Measurements from ENCODE around the gene EIF5. TPM values are rescaled to one million over a fixed set of nuclear protein-coding genes. Genes with fewer than 3 reads are reported as not detected.

EIF5 gene
- total and polyA plus RNA-seq, 2 experiments from 2014 or later, result 194 to 634 TPM

- Histone ChIP-seq H3K79me2 (replicated peaks; ENCODE audit: insufficient read depth) (peaks cover 12% of the 10 kb centered on the region), H3K4me1 (ENCODE audit: insufficient read depth) (peaks cover 16% of the 10 kb centered on the region), H3K27me3 (ENCODE audit: insufficient read depth) (no peaks in the 10 kb centered on the region), H3F3A (replicated peaks; ENCODE audit: low read depth) (peaks cover 3% of the 10 kb centered on the region), H3K4me2 (0 out of 2 replicates have a peak overlapping the region, but pooled peaks have one; percentile 58), H3K36me3 (ENCODE audit: insufficient read depth) (peaks cover 1% of the 10 kb centered on the region), H3K27ac (ENCODE audit: low read depth) (no peak overlapping the region), H3K4me3 (no peak overlapping the region), H2AFZ (no peak overlapping the region), H4K20me1 (replicated peaks; ENCODE audit: insufficient read depth) (peaks cover 6% of the 10 kb centered on the region), H3K9me2 (ENCODE audit: insufficient read depth) (no peaks in the 10 kb centered on the region)
- Mint-ChIP-seq H3K27ac (no peak overlapping the region), H3K36me3 (ENCODE audit: low read depth) (peaks cover 10% of the 10 kb centered on the region), H3K4me3 (no peak overlapping the region; the same call in 2 of the 3 replicates), H3K27me3 (ENCODE audit: insufficient read depth, low read depth, poor library complexity) (peaks cover 18% of the 10 kb centered on the region), H3K4me1 (peaks cover 30% of the 10 kb centered on the region), H3K9me3 (peaks cover 4% of the 10 kb centered on the region)
- no peak for ATAC-seq
- TF ChIP-seq EZH2 (IDR thresholded peaks at IDR 0.05; ENCODE audit: low read depth, unreplicated experiment) (no peak), EZH2phosphoT487 (IDR thresholded peaks at IDR 0.05; ENCODE audit: unreplicated experiment) (no peak)
- DNase-seq (ENCODE audit: low spot score), result no peak
Measured at GRCh38 chr14:103330536-103330935, 3.5 kb upstream of the EIF5 start.

- H4K20me1 ChIP-seq (replicated peaks; ENCODE audit: insufficient read depth), result peaks cover 23% of the 10 kb centered on the region
- H3F3A ChIP-seq (replicated peaks; ENCODE audit: low read depth), result peaks cover 21% of the 10 kb centered on the region
- Mint-ChIP-seq H3K4me1 (peaks cover 37% of the 10 kb centered on the region), H3K36me3 (ENCODE audit: low read depth) (peaks cover 28% of the 10 kb centered on the region), H3K9me3 (peaks cover 7% of the 10 kb centered on the region), H3K27me3 (ENCODE audit: insufficient read depth, low read depth, poor library complexity) (peaks cover 20% of the 10 kb centered on the region), H3K4me3 (peak overlapping the region; percentile 95), H3K27ac (peak overlapping the region; percentile 66)
- no peaks in the 10 kb centered on the region for H3K9me2 ChIP-seq (ENCODE audit: insufficient read depth)
- H3K79me2 ChIP-seq (replicated peaks; ENCODE audit: insufficient read depth), result peaks cover 30% of the 10 kb centered on the region
- no peaks in the 10 kb centered on the region for H3K27me3 ChIP-seq (ENCODE audit: insufficient read depth)
- H3K36me3 ChIP-seq (ENCODE audit: insufficient read depth), result peaks cover 19% of the 10 kb centered on the region
- H3K27ac ChIP-seq (ENCODE audit: low read depth), result peak overlapping the region; percentile 93
- H3K4me2 ChIP-seq, result peak overlapping the region; percentile 79
- ATAC-seq (no peak), DNase-seq (ENCODE audit: low spot score) (no peak)
- H3K4me3 ChIP-seq, result peak overlapping the region; percentile 96
- no peak overlapping the region for H2AFZ ChIP-seq
- H3K4me1 ChIP-seq (ENCODE audit: insufficient read depth), result peaks cover 22% of the 10 kb centered on the region
- TF ChIP-seq ETS1 (IDR thresholded peaks at IDR 0.05) (no peak), JUNB (IDR thresholded peaks at IDR 0.05; ENCODE audit: unreplicated experiment) (no peak), EZH2phosphoT487 (IDR thresholded peaks at IDR 0.05; ENCODE audit: unreplicated experiment) (no peak), STAT1 (IDR thresholded peaks at IDR 0.05; ENCODE audit: unreplicated experiment) (no peak), CTCF (conservative IDR thresholded peaks at IDR 0.05; ENCODE audit: low read depth in 2 of 2) (no peak), NANOG (IDR thresholded peaks at IDR 0.05; ENCODE audit: borderline replicate concordance) (no peak), EZH2 (IDR thresholded peaks at IDR 0.05; ENCODE audit: low read depth, unreplicated experiment) (no peak), REST (IDR thresholded peaks at IDR 0.05; ENCODE audit: unreplicated experiment) (no peak), ZNF331 (CRISPR knock-in tag; IDR thresholded peaks at IDR 0.05; ENCODE audit: low read depth) (no peak)
Measured at GRCh38 chr14:103332143-103332919, 1.7 kb upstream of the EIF5 start.
